Stimulated activated CD4-positive, alpha-beta T cell treated with anti-CD3 and anti-CD28 coated beads, Interleukin-15, amount 100 ng/mL, for 24 hours (primary cell): ENCODE measurements around the gene ATP5MK.
"Not testable (repeated sequence)": the region's sequence is repeated elsewhere in the genome, so short reads cannot be mapped to it uniquely, and the experiment has no call there.

Experiments
- DNase-seq: peaks from one replicate; pipeline ENCODE4 v3.0.0-alpha.2; 2020

Gene ATP5MK

GRCh38 chr10:103395754-103396066 is 565 bp downstream of the ATP5MK start:
- DNase-seq: peak; percentile 4

GRCh38 chr10:103394180-103394579 is 2.1 kb downstream of the ATP5MK start:
- no peak for DNase-seq

DNA sequence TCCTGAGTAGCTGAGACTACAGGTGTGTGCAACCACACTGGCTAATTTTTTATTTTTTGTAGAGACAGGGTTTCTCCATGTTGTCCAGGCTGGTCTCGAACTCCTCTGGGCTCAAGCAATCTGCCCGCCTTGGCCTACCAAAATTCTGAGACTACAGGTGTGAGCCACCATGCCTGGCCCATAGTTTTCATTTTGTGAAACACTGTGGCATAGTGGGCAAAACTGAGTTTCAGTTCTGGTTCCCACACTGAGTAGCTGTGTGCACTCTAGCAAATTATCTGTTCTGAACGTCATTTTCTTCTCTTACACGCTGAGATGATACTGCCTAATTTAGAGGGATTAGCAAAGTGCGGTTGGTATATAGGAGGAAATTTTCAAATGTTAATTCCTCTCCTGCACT is 13.5 kb downstream of the ATP5MK start:
- DNase-seq: no peak

DNA sequence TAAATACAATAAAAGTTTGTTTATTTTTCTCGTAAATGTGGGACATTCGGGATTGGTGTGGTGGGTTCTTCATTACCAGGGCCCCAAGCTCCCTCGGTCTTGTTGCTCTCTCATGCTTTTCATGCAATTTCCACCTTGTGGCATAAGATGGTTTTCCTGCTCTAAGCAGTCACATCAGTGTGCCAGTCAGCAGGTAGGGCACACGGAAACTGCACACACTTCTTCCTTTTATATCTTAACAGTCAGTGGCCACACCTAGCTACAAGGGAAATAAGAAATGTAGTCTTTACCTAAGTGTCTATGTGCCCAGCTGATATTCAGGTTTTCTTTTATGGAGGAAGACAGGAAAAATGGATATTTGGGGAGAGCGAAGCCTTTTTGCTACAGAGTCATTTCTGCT is 22.0 kb downstream of the ATP5MK start:
- no peak for DNase-seq

GRCh38 chr10:103373544-103373943 is 22.7 kb downstream of the ATP5MK start:
- DNase-seq: no peak

DNA sequence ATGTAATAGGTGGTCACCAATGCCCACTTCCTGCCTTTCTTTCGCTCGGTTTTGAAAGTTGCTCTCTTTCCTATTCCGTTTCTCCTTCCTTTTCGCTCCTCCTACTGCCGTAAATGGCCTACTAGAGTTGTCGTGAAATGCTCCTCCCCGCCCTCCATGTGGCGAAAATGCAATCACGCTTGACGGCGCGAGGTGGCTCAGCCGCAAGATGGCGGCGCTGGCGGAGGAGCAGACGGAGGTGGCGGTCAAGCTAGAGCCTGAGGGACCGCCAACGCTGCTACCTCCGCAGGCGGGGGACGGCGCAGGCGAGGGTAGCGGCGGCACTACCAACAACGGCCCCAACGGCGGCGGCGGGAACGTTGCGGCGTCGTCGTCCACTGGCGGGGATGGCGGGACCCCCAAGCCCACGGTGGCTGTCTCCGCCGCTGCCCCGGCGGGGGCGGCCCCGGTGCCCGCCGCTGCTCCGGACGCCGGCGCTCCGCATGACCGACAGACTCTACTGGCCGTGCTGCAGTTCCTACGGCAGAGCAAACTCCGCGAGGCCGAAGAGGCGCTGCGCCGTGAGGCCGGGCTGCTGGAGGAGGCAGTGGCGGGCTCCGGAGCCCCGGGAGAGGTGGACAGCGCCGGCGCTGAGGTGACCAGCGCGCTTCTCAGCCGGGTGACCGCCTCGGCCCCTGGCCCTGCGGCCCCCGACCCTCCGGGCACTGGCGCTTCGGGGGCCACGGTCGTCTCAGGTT is 28.3 kb downstream of the ATP5MK start, which contains the start of gene TAF5:
Gene TAF5, plus strand, starts transcription at position 195 of the 737 bp plus-strand sequence. Its CDS starts 14 bp downstream, at position 209.
- DNase-seq: peak; percentile 94

DNA sequence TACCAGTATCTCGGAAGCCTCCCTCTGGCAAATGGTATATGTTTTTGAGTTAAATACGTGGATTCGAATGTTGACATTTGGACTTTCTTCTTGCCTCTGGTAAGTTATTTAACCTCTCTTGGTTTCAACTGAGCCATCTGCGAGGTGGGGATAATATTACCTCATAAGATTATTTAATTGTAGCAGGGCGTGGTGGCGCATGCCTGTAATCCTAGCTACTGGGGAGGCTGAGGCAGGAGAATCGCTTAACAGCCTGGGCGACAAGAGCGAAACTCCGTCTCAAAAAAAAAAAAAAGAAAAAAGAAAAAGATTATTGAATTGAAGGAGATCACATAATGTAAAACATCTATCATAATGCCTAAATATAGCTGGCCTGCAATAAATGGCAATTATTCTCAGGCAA is 28.9 kb downstream of the ATP5MK start:
- DNase-seq: no peak

GRCh38 chr10:103360791-103361190 is 35.5 kb downstream of the ATP5MK start:
- DNase-seq: not testable (repeated sequence)

DNA sequence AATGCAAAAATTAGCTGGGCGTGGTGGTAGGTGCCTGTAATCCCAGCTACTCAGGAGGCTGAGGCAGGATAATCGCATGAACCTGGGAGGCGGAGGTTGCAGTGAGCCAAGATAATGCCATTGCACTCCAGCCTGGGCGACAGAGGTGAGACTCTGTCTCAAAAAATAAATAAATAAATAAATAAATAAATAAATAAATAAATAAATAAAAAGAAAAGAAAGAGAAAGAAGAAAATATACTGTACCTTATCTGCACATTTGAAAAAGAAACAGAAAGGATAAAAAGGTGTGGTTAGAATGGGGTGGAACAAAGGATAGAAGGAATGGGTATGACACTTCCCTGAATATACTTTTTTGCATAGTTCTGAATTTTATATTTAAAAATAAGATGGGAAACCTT is 36.8 kb downstream of the ATP5MK start:
- not testable (repeated sequence) for DNase-seq

DNA sequence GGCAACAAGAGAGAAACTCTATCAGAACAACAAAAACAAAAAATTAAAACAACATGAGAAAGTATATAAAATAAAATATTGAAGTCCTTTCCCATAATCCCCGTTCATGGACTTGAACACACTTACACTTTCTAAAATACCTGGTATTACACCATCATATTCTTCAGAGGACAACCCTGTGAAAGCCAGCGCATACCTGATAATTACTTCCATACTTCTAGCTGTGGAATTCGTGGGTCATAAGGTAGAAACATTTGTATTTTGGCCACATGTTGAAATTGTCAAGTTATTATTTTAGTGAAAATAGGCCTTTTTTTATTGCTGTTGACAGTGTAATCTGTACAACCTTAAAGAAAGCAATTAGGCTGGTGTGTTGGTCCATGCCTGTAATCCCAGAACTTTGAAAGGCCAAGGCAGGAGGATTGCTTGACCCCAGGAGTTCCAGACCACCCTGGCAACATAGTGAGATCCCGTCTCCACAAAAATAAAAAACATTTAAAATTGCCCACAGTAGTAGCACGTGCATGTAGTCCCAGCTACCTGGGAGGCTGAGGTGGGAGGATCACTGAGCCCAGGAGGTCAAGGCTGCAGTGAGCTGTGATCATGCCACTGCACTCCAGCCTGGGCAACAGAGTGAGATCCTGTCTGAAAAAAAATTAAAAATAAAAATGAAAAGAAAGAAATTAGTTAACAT is 40.2 kb downstream of the ATP5MK start:
- no peak for DNase-seq

DNA sequence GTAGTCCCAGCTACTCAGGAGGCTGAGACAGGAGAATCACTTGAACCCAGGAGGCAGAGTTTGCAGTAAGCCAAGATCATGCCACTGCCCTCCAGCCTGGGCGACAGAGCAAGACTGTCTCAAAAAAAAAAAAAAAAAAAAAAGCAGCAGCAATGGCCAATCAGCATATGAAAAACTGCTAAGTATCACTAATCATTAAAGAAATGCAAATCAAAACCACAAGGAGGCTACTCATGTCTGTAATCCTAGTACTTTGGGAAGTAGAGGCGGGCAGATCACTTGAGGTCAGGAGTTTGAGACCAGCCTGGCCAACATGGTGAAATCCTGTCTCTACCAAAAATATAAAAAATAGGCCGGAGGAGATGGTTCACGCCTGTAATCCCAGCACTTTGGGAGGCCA is 41.7 kb downstream of the ATP5MK start:
- not testable (repeated sequence) for DNase-seq

DNA sequence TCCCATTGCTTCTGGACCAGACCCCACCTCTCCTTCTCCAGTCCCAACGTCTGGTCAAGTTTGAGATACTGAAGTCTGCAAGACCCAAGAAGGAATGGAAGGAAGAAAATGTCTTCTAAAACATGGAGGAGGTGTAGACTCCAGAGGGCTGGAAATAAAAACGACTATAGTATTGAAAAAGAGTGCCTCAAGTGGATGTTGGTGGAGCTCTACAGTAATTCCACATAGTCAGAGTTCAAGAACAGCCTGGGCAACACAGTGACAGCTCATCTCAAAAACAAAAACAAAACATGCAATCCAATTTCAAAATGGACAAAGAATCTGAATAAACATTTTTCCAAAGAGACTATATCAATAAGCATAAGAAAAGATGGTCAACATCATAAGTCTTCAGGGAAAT is 43.0 kb downstream of the ATP5MK start:
- DNase-seq: no peak

DNA sequence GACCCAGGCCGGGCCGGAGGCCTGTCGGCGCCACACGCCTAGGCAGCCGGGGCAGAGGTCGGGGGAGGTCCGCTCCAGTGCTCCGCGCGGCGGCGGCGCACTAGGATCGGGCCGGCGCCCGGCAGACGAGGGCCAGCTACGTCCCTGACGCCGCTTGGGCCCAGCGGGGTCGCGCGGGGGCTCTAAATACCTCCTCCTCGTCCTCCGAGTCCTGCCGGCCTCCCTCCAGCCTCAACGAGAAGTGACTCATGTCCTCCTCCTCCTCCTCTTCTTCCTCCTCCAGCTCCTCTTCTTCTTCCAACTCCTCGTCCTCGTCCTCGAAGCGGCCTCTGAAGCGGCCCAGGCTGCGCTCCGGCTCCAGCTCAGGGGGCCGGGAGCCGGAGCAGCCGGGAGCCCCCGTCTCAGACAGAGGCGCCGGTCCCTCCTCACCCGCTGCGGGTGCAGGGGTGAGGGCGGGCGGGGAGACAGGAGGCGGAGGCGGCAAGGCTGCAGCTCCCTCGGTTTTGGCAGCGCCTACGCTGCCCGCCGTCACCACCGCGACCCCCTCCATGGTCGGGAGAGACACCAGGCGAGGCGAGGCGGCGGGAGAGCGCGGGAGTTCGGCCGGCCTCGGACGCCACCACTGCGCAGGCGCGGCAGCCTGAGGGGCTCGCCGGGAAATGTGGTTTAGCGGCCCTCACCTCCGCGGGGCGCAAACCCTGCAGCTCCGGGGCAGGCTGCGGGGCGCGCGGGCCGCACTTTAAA is 45.6 kb downstream of the ATP5MK start, which contains the start of gene PCGF6:
Gene PCGF6, minus strand, starts transcription at position 624 of the 744 bp plus-strand sequence. Its CDS starts 74 bp downstream, at position 550.
- DNase-seq: peak; percentile 86

GRCh38 chr10:103350175-103350516 is 46.1 kb downstream of the ATP5MK start:
- DNase-seq: no peak
